COLO668 (cell line): ENCODE results near the gene PKIB.

Experiments
- DNase-seq: peaks from one replicate; lab custom pipeline; 2025; ENCODE audit not compliant: unreplicated experiment; lab: John Stamatoyannopoulos, UW

Gene PKIB

GRCh38 chr6:122665929-122666328 is 55.7 kb downstream of the PKIB start:
- DNase-seq, result no peak

- DNase-seq, result no peak
Observed at GRCh38 chr6:122666418-122666817, 56.2 kb downstream of the PKIB start.

- DNase-seq, result no peak
Observed at GRCh38 chr6:122669418-122669817, 59.2 kb downstream of the PKIB start.

- DNase-seq, result no peak
Observed at GRCh38 chr6:122669868-122670267, 59.7 kb downstream of the PKIB start.

GRCh38 chr6:122671251-122671650 is 61.0 kb downstream of the PKIB start:
- DNase-seq, result no peak

- no peak for DNase-seq
Observed at GRCh38 chr6:122673343-122673961, 63.2 kb downstream of the PKIB start.

- peak; percentile 12 for DNase-seq
Observed at GRCh38 chr6:122676146-122676545, 65.9 kb downstream of the PKIB start.

- DNase-seq, result no peak
Observed at GRCh38 chr6:122676688-122677087, 66.5 kb downstream of the PKIB start.

- no peak for DNase-seq
Observed at GRCh38 chr6:122677406-122677805, 67.2 kb downstream of the PKIB start.

GRCh38 chr6:122678841-122679240 is 68.6 kb downstream of the PKIB start:
- DNase-seq, result no peak

GRCh38 chr6:122681705-122682104 is 71.5 kb downstream of the PKIB start:
- no peak for DNase-seq

GRCh38 chr6:122683989-122684651 is 73.9 kb downstream of the PKIB start:
- DNase-seq, result no peak

GRCh38 chr6:122692175-122692598 is 82.0 kb downstream of the PKIB start:
- no peak for DNase-seq

GRCh38 chr6:122692807-122693580 is 82.8 kb downstream of the PKIB start:
- no peak for DNase-seq

- DNase-seq, result no peak
Observed at GRCh38 chr6:122694075-122694474, 83.9 kb downstream of the PKIB start.

GRCh38 chr6:122694602-122695001 is 84.4 kb downstream of the PKIB start:
- DNase-seq, result no peak

GRCh38 chr6:122695188-122695587 is 85.0 kb downstream of the PKIB start:
- no peak for DNase-seq

GRCh38 chr6:122696079-122696478 is 85.9 kb downstream of the PKIB start:
- no peak for DNase-seq

- no peak for DNase-seq
Observed at GRCh38 chr6:122696853-122697252, 86.6 kb downstream of the PKIB start.

- DNase-seq, result no peak
Observed at GRCh38 chr6:122697458-122697857, 87.3 kb downstream of the PKIB start.

GRCh38 chr6:122701666-122702065 is 91.5 kb downstream of the PKIB start:
- DNase-seq, result no peak

- no peak for DNase-seq
Observed at GRCh38 chr6:122702841-122703240, 92.6 kb downstream of the PKIB start.
